Sigmoid colon (tissue), 7 donors: ENCODE results near the gene STK25. TPM values are rescaled to one million over a fixed set of nuclear protein-coding genes. Genes with fewer than 3 reads are reported as not detected.
"Not testable (repeated sequence)": the region's sequence is repeated elsewhere in the genome, so short reads cannot be mapped to it uniquely, and the experiment has no call there.

ENCODE experiments used
- DNase-seq: peaks from one replicate; pipeline ENCODE4 v3.0.0-alpha.2; 2019
- H3K27ac ChIP-seq, 4 donors: fragments of 200-600 bp; sonication (generic); one replicate each; pipeline ENCODE4 v1.5.1; 2016 to 2019; ENCODE audit warnings: mild to moderate bottlenecking in 1 of 4
- H3K27me3 ChIP-seq, 3 donors: fragments of 200-600 bp; sonication (generic); one replicate each; pipeline ENCODE4 v1.5.1; 2019; ENCODE audit warnings: mild to moderate bottlenecking in 1 of 3
- H3K36me3 ChIP-seq, 4 donors: fragments of 200-600 bp; sonication (generic); one replicate each; pipeline ENCODE4 v1.5.1; 2016 to 2019
- H3K4me1 ChIP-seq, 4 donors: fragments of 200-600 bp; sonication (generic); one replicate each; pipeline ENCODE4 v1.5.1; 2017 to 2019
- H3K4me3 ChIP-seq, 4 donors: fragments of 200-600 bp; sonication (generic); one replicate each; pipeline ENCODE4 v1.5.1; 2017 to 2019; ENCODE audit warnings: mild to moderate bottlenecking in 2 of 4, moderate library complexity in 1 of 4
- H3K9me3 ChIP-seq, 4 donors: fragments of 200-600 bp in 3 of 4; sonication (generic) in 3 of 4; one replicate each; pipeline versions ENCODE4 v1.5.1 to v1.6.1; 2013 to 2019
- EP300 ChIP-seq, 4 donors: sonication (generic); formaldehyde crosslinking; IDR thresholded peaks; one replicate each; pipeline ENCODE4 v1.6.1; 2017; ENCODE audit warnings: antibody characterized with exemption in 4 of 4
- POLR2A ChIP-seq, 2 donors: fragments of 450-650 bp; IDR thresholded peaks; one replicate each; pipeline ENCODE4 v1.6.1; 2016; ENCODE audit warnings: antibody characterized with exemption in 2 of 2, mild to moderate bottlenecking in 2 of 2, moderate library complexity in 2 of 2
- POLR2AphosphoS5 ChIP-seq, 4 donors: sonication (generic); formaldehyde crosslinking; IDR thresholded peaks; one replicate each; pipeline ENCODE4 v1.6.1; 2017; ENCODE audit warnings: antibody characterized with exemption in 4 of 4
- WGBS, 2 donors: extraction: QIAGEN DNeasy Blood & Tissue Kit; methylation state at CpG; one replicate each; pipeline ENCODE4 v1.1.7; 2013; 5-methylcytosine and 5-hydroxymethylcytosine counted together
- intact Hi-C: fragments of 100-400 bp; cut with DNase I; formaldehyde crosslinking; loops from one replicate; pipeline ENCODE4 v1.15.1; 2023
- polyA plus RNA-seq, 3 donors: library from polyadenylated mRNA; stranded (reverse); fragments of 200-250 nt; gene quantifications; one replicate each; pipeline ENCODE4 v1.2.3, GENCODE V29; 2013
- total RNA-seq, 4 donors: library from RNA; depleted of rRNA; stranded (reverse); fragments of >200 nt; gene quantifications; one replicate each; pipeline ENCODE4 v1.1.0, GENCODE V29; 2016
- TF ChIP-seq, protein P1 (sequence below), 4 experiments: fragments of 450-650 bp in 3 of 4; fragments of 200-600 bp in 1 of 4; IDR thresholded peaks; one replicate each; pipeline ENCODE4 v1.5.1; 2016 to 2019; ENCODE audit warnings: antibody characterized with exemption in 4 of 4, mild to moderate bottlenecking in 3 of 4, moderate library complexity in 2 of 4
- donor health status: healthy with polysubstance abuse.
- donor health status: Bipolar disorder and iron deficiency.
- donor health status: healthy.

Gene STK25
- total and polyA plus RNA-seq, 7 donors: 77.7 to 266 (median 135) TPM

DNA sequence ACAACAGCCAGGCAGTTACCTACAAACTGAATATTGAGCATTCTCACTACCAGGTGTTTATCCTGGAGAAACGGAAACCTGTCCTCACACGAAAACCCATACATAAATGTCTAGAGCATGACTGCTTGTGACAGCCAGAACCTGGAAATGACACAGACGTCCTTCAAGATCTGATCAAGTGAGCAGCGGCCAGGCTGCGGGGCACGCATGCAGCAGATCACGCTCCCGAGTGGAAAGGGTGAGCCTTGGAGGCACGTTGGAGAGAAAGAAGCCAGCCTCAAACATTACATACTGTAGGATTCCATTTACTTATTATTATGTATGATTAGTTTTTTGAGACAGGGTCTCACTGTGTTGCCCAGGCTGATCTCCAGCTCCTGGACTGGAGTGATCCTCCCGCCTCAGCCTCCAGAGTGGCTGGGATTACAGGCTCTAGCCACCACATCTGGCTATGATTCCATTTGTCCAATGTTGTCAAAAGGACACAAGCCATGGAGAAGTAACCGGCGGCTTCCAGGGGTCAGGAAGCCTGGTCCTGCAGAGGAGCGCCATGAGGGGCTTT, 22.9 kb upstream of the STK25 start:
- Histone ChIP-seq H3K9me3 (no peaks in the 10 kb centered on the region), H3K36me3 (no peaks in the 10 kb centered on the region), H3K4me1 (no peaks in the 10 kb centered on the region), H3K27me3 (no peaks in the 10 kb centered on the region), H3K4me3 (no peak overlapping the region), H3K27ac (no peak overlapping the region)
- intact Hi-C loops: no loop called here
- 81 to 85% methylated on average over 13 of the region's 13 CpGs for WGBS, 2 donors
- no peak for TF ChIP-seq EP300 (IDR thresholded peaks at IDR 0.05)
- TF ChIP-seq POLR2AphosphoS5 (IDR thresholded peaks at IDR 0.05): no peak
- no peak for DNase-seq

DNA sequence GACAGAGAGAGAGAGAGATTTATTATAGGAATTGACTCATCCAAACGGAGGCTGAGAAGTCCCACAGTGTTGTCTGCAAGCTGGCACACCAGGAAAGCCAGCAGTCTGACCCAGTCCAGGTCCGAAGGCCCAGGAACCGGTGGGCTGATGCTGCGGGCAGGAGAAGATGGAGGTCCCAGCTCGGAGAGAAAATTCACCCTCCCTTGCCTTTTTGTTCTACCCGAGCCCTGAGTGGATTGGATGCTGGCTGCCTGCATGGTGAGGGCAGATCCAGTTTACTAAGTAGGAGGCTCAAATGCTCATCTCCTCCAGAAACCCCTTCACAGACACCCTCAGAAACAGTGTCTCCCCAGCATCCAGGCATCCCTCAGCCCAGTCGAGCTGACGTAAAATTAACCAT, 22.2 kb upstream of the STK25 start:
- H3K4me3 ChIP-seq: no peak overlapping the region
- H3K36me3 ChIP-seq: no peaks in the 10 kb centered on the region
- H3K27me3 ChIP-seq: no peaks in the 10 kb centered on the region
- H3K27ac ChIP-seq: no peak overlapping the region
- DNase-seq: no peak
- intact Hi-C loops: no loop called here
- TF ChIP-seq POLR2AphosphoS5 (IDR thresholded peaks at IDR 0.05) (no peak), EP300 (IDR thresholded peaks at IDR 0.05) (no peak), POLR2A (IDR thresholded peaks at IDR 0.05) (no peak)
- TF ChIP-seq, protein P1, sequence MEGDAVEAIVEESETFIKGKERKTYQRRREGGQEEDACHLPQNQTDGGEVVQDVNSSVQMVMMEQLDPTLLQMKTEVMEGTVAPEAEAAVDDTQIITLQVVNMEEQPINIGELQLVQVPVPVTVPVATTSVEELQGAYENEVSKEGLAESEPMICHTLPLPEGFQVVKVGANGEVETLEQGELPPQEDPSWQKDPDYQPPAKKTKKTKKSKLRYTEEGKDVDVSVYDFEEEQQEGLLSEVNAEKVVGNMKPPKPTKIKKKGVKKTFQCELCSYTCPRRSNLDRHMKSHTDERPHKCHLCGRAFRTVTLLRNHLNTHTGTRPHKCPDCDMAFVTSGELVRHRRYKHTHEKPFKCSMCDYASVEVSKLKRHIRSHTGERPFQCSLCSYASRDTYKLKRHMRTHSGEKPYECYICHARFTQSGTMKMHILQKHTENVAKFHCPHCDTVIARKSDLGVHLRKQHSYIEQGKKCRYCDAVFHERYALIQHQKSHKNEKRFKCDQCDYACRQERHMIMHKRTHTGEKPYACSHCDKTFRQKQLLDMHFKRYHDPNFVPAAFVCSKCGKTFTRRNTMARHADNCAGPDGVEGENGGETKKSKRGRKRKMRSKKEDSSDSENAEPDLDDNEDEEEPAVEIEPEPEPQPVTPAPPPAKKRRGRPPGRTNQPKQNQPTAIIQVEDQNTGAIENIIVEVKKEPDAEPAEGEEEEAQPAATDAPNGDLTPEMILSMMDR (IDR thresholded peaks at IDR 0.05): no peak
- 66 to 72% methylated on average over 8 of the region's 8 CpGs for WGBS, 2 donors
- no peaks in the 10 kb centered on the region for H3K4me1 ChIP-seq
- H3K9me3 ChIP-seq: no peaks in the 10 kb centered on the region

GRCh38 chr2:241525818-241526780, 17.7 kb upstream of the STK25 start:
- H3K36me3 ChIP-seq, H3K27ac ChIP-seq, DNase-seq, H3K9me3 ChIP-seq, H3K4me3 ChIP-seq, H3K4me1 ChIP-seq, intact Hi-C loops: not testable (repeated sequence)
- peaks cover 0 to 21% (median 14%) of the 10 kb centered on the region in 3 donors for H3K27me3 ChIP-seq
- WGBS, 2 donors: 89 to 92% methylated on average over 31 of the region's 31 CpGs

- no peak for DNase-seq
- intact Hi-C loops: no loop called here
- H3K27me3 ChIP-seq: peaks cover 0 to 42% (median 17%) of the 10 kb centered on the region in 3 donors
- no peaks in the 10 kb centered on the region for H3K4me1 ChIP-seq
- 82 to 84% methylated on average over 5 of the region's 5 CpGs for WGBS, 2 donors
- H3K9me3 ChIP-seq: no peaks in the 10 kb centered on the region
- no peak for TF ChIP-seq EP300 (IDR thresholded peaks at IDR 0.05)
- TF ChIP-seq, protein P1 (IDR thresholded peaks at IDR 0.05): no peak
- no peak for TF ChIP-seq POLR2AphosphoS5 (IDR thresholded peaks at IDR 0.05)
- TF ChIP-seq POLR2A (IDR thresholded peaks at IDR 0.05): no peak
- H3K36me3 ChIP-seq: no peaks in the 10 kb centered on the region
- H3K27ac ChIP-seq: no peak overlapping the region
- H3K4me3 ChIP-seq: no peak overlapping the region
Observed at GRCh38 chr2:241522477-241522876, 14.1 kb upstream of the STK25 start.

DNA sequence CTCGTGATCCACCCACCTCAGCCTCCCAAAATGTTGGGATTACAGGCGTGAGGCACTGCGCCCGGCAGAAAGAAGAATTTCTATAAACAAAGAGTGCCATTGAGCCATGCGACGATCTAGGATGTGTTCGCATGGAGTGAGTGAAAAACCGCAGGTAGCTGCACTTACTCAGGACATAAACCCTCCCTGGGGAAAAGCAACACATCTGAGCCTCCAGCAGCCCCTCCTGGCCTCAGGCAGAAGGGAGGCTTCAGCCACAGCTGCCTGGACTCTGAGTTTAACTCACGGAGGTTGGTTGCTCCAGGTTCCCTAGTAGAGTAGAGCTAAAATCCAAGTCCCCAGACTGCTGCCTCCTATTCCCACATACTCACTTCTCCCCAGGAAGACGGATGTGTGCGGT, 11.3 kb upstream of the STK25 start:
- Histone ChIP-seq H3K27me3 (peaks cover 0 to 42% (median 17%) of the 10 kb centered on the region in 3 donors), H3K27ac (no peak overlapping the region), H3K4me1 (no peaks in the 10 kb centered on the region), H3K36me3 (no peaks in the 10 kb centered on the region), H3K9me3 (no peaks in the 10 kb centered on the region), H3K4me3 (no peak overlapping the region)
- TF ChIP-seq, protein P1 (IDR thresholded peaks at IDR 0.05): no peak
- TF ChIP-seq POLR2AphosphoS5 (IDR thresholded peaks at IDR 0.05): no peak
- no peak for TF ChIP-seq EP300 (IDR thresholded peaks at IDR 0.05)
- no peak for TF ChIP-seq POLR2A (IDR thresholded peaks at IDR 0.05)
- DNase-seq: no peak
- intact Hi-C loops: no loop called here
- WGBS, 2 donors: 73 to 74% methylated on average over 11 of the region's 11 CpGs
